Erythroblast (primary cell): ENCODE results near the gene SUSD2.

ENCODE experiments used
- GATA1 ChIP-seq: IDR thresholded peaks from 2 replicates; pipeline ENCODE4 v1.6.1; 2011; ENCODE audit warnings: low read depth, mild to moderate bottlenecking, control low read depth, low read length, moderate library complexity
- POLR2A ChIP-seq: IDR thresholded peaks from 2 replicates; pipeline ENCODE4 v1.6.1; 2011; ENCODE audit warnings: mild to moderate bottlenecking, low read length

GRCh38 chr22:24161909-24162308 lies 19.4 kb upstream of the SUSD2 start:
- TF ChIP-seq POLR2A (no peak), GATA1 (no peak)
